SH-SY5Y (cell line): Measurements from ENCODE around the gene SLC35E2B.

Experiments used
- GATA2 ChIP-seq: IDR thresholded peaks from 2 replicates; pipeline ENCODE4 v1.6.1; 2011; ENCODE audit warnings: mild to moderate bottlenecking, low read depth, low read length
- GATA3 ChIP-seq: IDR thresholded peaks from 2 replicates; pipeline ENCODE4 v1.6.1; 2011; ENCODE audit warnings: low read depth, mild to moderate bottlenecking, low read length, moderate library complexity

SLC35E2B gene

GRCh38 chr1:1623631-1624442, 68.8 kb downstream of the SLC35E2B start:
- TF ChIP-seq GATA2 (no peak), GATA3 (no peak)

GRCh38 chr1:1623181-1623630, 69.4 kb downstream of the SLC35E2B start:
- no peak for TF ChIP-seq GATA3
- TF ChIP-seq GATA2, result no peak

GRCh38 chr1:1622788-1623094, 69.9 kb downstream of the SLC35E2B start:
- TF ChIP-seq GATA3, result no peak
- no peak for TF ChIP-seq GATA2

- TF ChIP-seq GATA2 (no peak), GATA3 (no peak)
These were observed 70.4 kb downstream of the SLC35E2B start for GRCh38 chr1:1622010-1622787.

- TF ChIP-seq GATA3 (no peak), GATA2 (no peak)
These were observed 71.2 kb downstream of the SLC35E2B start for GRCh38 chr1:1621173-1622009.

GRCh38 chr1:1620433-1621139, 72.0 kb downstream of the SLC35E2B start:
- TF ChIP-seq GATA3 (no peak), GATA2 (no peak)

- TF ChIP-seq GATA3 (no peak), GATA2 (no peak)
These were observed 72.7 kb downstream of the SLC35E2B start for GRCh38 chr1:1619917-1620361.

GRCh38 chr1:1618396-1619068, 74.1 kb downstream of the SLC35E2B start:
- TF ChIP-seq GATA3 (no peak), GATA2 (no peak)

GRCh38 chr1:1617925-1618324, 74.7 kb downstream of the SLC35E2B start:
- no peak for TF ChIP-seq GATA3
- TF ChIP-seq GATA2, result no peak

GRCh38 chr1:1617516-1617915, 75.1 kb downstream of the SLC35E2B start:
- TF ChIP-seq GATA2 (no peak), GATA3 (no peak)

- TF ChIP-seq GATA2, result no peak
- no peak for TF ChIP-seq GATA3
These were observed 75.8 kb downstream of the SLC35E2B start for GRCh38 chr1:1616838-1617237.

GRCh38 chr1:1616045-1616790, 76.4 kb downstream of the SLC35E2B start:
- TF ChIP-seq GATA2 (no peak), GATA3 (no peak)
